ENCODE results near the gene SEMA6B.

DNA sequence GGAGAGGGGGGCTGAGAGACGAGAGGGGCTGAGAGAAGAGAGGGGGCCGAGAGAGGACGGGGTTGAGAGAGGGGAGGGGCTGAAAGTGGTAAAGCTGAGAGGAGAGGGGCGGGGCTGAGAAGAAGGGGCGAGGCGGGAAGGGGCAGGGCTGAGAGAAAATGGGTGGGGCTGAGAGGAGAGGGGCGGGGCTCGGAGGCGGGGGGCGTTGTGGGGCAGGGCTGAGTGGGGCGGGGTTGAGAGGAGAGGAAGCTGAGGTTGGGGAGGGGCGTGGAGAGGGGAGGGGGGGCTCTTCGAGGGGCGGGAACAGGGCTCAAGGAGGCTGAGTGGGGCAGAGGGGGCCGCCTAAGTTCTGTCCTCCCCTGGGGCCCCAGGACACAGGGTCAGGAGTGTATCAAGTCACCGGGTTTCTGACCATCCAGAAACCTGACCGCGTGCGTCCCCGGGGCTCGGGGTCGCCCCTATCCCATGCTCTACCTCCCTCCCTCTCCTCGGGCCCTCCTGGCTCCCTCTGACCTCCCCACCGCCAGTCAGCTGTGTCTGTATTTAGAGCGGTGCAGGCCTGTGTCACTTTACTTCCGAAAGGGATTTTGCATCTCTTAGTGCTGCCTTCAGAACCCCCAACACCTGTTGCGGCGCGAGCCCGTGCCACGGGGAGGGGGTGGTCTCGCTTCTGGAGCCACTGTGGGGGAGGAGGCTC lies 38.6 kb upstream of the SEMA6B start:
- TF ChIP-seq, protein P1, sequence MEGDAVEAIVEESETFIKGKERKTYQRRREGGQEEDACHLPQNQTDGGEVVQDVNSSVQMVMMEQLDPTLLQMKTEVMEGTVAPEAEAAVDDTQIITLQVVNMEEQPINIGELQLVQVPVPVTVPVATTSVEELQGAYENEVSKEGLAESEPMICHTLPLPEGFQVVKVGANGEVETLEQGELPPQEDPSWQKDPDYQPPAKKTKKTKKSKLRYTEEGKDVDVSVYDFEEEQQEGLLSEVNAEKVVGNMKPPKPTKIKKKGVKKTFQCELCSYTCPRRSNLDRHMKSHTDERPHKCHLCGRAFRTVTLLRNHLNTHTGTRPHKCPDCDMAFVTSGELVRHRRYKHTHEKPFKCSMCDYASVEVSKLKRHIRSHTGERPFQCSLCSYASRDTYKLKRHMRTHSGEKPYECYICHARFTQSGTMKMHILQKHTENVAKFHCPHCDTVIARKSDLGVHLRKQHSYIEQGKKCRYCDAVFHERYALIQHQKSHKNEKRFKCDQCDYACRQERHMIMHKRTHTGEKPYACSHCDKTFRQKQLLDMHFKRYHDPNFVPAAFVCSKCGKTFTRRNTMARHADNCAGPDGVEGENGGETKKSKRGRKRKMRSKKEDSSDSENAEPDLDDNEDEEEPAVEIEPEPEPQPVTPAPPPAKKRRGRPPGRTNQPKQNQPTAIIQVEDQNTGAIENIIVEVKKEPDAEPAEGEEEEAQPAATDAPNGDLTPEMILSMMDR (IDR thresholded peaks at IDR 0.05; ENCODE audit: poor library complexity, severe bottlenecking), result no peak
- no peak for TF ChIP-seq POLR2AphosphoS5 (IDR thresholded peaks at IDR 0.05)

Measured in neural cell (in vitro differentiated cells).